Endothelial cell of umbilical vein (primary cell): Measurements from ENCODE around the gene LENEP. TPM values are rescaled to one million over a fixed set of nuclear protein-coding genes. Genes with fewer than 3 reads are reported as not detected.
"Not testable (repeated sequence)": the region's sequence is repeated elsewhere in the genome, so short reads cannot be mapped to it uniquely, and the experiment has no call there.

Experiments
- BruUV-seq: library from RNA; stranded (reverse); fragments of 400-500 nt; replicated peaks from 2 replicates; lab custom pipeline; 2021; lab: Mats Ljungman, UMichigan
- CTCF ChIA-PET: fragments of 300-600, 350-600 bp; sonication (Branson Sonifier 250); formaldehyde crosslinking; loops from one replicate; lab custom pipeline; 2021; ENCODE audit warnings: antibody characterized with exemption, inconsistent platforms; lab: Charles Lee
- POLR2A ChIA-PET: fragments of 300-600, 350-600 bp; sonication (Branson Sonifier 250); formaldehyde crosslinking; loops from one replicate; lab custom pipeline; 2021; ENCODE audit warnings: antibody characterized with exemption, inconsistent platforms; lab: Charles Lee
- DNase-seq: peaks from one replicate; pipeline ENCODE4 v3.0.0-alpha.2; 2011; ENCODE audit warnings: low read depth, low spot score
- FAIRE-seq: peaks from 2 replicates; lab custom pipeline; 2011; peaks lifted over from hg19 to GRCh38; lab: Jason Lieb, UNC
- H2AFZ ChIP-seq: 2 replicates; pipeline ENCODE4 v1.6.0; 2012; ENCODE audit warnings: low read depth, low read length, control low read depth, inconsistent platforms
- H3K27ac ChIP-seq: 2 replicates; pipeline ENCODE4 v1.5.1; 2011; ENCODE audit warnings: low read depth, mild to moderate bottlenecking, control low read depth, low read length, moderate library complexity; ENCODE audit not compliant: insufficient read depth
- H3K27me3 ChIP-seq, 2 experiments: 2 replicates each; pipeline versions ENCODE4 v1.6.0 to v1.6.1; 2011; ENCODE audit warnings: low read length in 2 of 2, mixed read lengths in 1 of 2; ENCODE audit not compliant: control insufficient read depth in 2 of 2, insufficient read depth in 2 of 2
- H3K36me3 ChIP-seq, 2 experiments: 2 replicates in 1 of 2; 3 replicates in 1 of 2; pipeline ENCODE4 v1.5.1; 2011; ENCODE audit warnings: low read length in 2 of 2, mild to moderate bottlenecking in 1 of 2, moderate library complexity in 1 of 2; ENCODE audit not compliant: control insufficient read depth in 2 of 2, insufficient read depth in 2 of 2; ENCODE audit errors: extremely low read depth in 1 of 2
- H3K4me1 ChIP-seq: 3 replicates; pipeline ENCODE4 v1.5.1; 2011; ENCODE audit warnings: mild to moderate bottlenecking, low read length; ENCODE audit not compliant: control insufficient read depth, insufficient read depth; ENCODE audit errors: extremely low read depth
- H3K4me2 ChIP-seq: 2 replicates; pipeline ENCODE4 v1.6.1; 2011; ENCODE audit warnings: low read length, control low read depth, mixed read lengths; ENCODE audit not compliant: insufficient read depth
- H3K4me3 ChIP-seq, 3 experiments: fragments of 200-600 bp in 1 of 3; sonication (generic), shearing (Covaris generic) in 1 of 3; replicated peaks in 1 of 3; 2 replicates each; pipeline ENCODE4 v1.5.1; 2011 to 2016; ENCODE audit warnings: control low read depth in 3 of 3, low read length in 3 of 3, mild to moderate bottlenecking in 2 of 3, inconsistent platforms in 1 of 3, low read depth in 1 of 3, moderate library complexity in 1 of 3; ENCODE audit not compliant: insufficient read depth in 1 of 3
- H3K79me2 ChIP-seq: 2 replicates; pipeline ENCODE4 v1.6.0; 2012; ENCODE audit warnings: low read length, inconsistent platforms; ENCODE audit not compliant: control insufficient read depth, insufficient read depth
- H3K9ac ChIP-seq: replicated peaks from 2 replicates; pipeline ENCODE3; 2011; ENCODE audit warnings: low read length, control low read depth; ENCODE audit not compliant: insufficient read depth; ENCODE audit errors: extremely low read depth
- H3K9me1 ChIP-seq: replicated peaks from 3 replicates; pipeline ENCODE4 v1.6.0; 2011; ENCODE audit warnings: mild to moderate bottlenecking, low read length; ENCODE audit not compliant: control insufficient read depth, insufficient read depth; ENCODE audit errors: extremely low read depth
- H3K9me3 ChIP-seq: replicated peaks from 2 replicates; pipeline ENCODE4 v1.5.1; 2012; ENCODE audit warnings: low read length, inconsistent platforms; ENCODE audit not compliant: control insufficient read depth, insufficient read depth
- H4K20me1 ChIP-seq: replicated peaks from 2 replicates; pipeline ENCODE3; 2011; ENCODE audit warnings: mild to moderate bottlenecking, low read length; ENCODE audit not compliant: control insufficient read depth, insufficient read depth; ENCODE audit errors: extremely low read depth
- EZH2 ChIP-seq: IDR thresholded peaks from 2 replicates; pipeline ENCODE4 v1.6.1; 2012; ENCODE audit warnings: borderline replicate concordance, low read depth, mild to moderate bottlenecking, moderate library complexity, low read length, inconsistent platforms; ENCODE audit not compliant: severe bottlenecking
- JUN ChIP-seq: IDR thresholded peaks from 2 replicates; pipeline ENCODE4 v1.6.1; 2011; ENCODE audit warnings: borderline replicate concordance, low read depth; ENCODE audit not compliant: insufficient read length, insufficient read depth
- MAX ChIP-seq: IDR thresholded peaks from 2 replicates; pipeline ENCODE4 v1.6.1; 2011; ENCODE audit not compliant: insufficient read depth, insufficient read length
- POLR2A ChIP-seq: IDR thresholded peaks from 2 replicates; pipeline ENCODE4 v1.6.1; 2012; ENCODE audit warnings: low read depth, mild to moderate bottlenecking, control low read depth, low read length
- POLR2AphosphoS5 ChIP-seq: IDR thresholded peaks from 2 replicates; pipeline ENCODE4 v1.6.1; 2012; ENCODE audit warnings: low read depth, mild to moderate bottlenecking, control low read depth, low read length, moderate library complexity; ENCODE audit not compliant: insufficient read depth
- dilution Hi-C: fragments of 300-500 bp; cut with MboI; formaldehyde crosslinking; loops from one replicate; pipeline ENCODE4 v1.15.0; 2019; ENCODE audit warnings: low sequenced_read_pairs; ENCODE audit not compliant: extremely low pct_ligation_motif_present
- intact Hi-C: fragments of 100-400 bp; cut with micrococcal nuclease; formaldehyde crosslinking; loops from one replicate; pipeline ENCODE4 v1.10.0; 2022
- polyA plus RNA-seq, 4 experiments: library from polyadenylated mRNA; depleted of rRNA in 3 of 4; stranded (reverse) in 3 of 4; unstranded in 1 of 4; fragments of >200 nt; gene quantifications; 2 replicates each; pipeline versions ENCODE4 v1.2.1 to v1.2.3, GENCODE V29; 2011 to 2012; ENCODE audit warnings: missing spikeins in 1 of 4
- total RNA-seq: library from RNA; stranded (reverse); gene quantifications from 2 replicates; pipeline ENCODE4 v1.2.3, GENCODE V29; 2021

LENEP gene
- total and polyA plus RNA-seq, 2 donors (not counting 3 experiments of a cell fraction or from before 2014, with no cell fraction given): 0.64 TPM; not detected in 1

DNA sequence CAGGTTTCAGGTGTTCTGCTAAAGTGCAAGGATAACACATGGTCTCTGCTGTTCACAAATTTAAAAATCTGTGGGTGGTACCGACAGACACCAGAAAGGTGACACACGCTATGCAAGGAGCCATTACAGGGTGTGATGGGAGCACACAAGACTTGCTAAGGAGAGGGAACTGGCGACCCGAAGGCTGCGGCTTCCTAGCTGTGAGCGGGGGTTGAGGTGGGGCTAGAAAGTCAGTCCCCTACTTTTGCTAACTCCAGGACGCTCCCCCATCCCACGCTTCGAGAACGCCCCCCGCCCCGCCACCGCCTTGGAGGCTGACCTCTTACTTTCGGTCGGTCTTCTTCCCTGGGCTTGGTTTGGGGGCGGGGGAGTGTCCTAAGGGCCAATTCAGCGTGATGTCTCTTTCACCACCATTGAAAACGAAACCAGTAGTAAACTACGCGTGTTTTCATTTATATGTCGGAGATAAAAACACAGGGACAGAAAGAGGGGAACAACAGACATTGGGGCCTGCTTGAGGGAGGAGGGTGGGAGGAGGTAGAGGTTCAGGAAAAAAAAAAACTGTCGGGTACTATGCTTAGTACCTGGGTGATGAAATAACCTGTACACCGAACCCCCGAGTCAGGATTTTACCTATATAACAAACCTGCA lies 17.9 kb upstream of the LENEP start:
- Histone ChIP-seq H3K79me2 (peaks cover 41% of the 10 kb centered on the region), H3K9me3 (no peaks in the 10 kb centered on the region), H3K27me3 (no peaks in the 10 kb centered on the region), H3K9ac (peak overlapping the region; percentile 90), H3K9me1 (no peaks in the 10 kb centered on the region), H3K4me2 (peak overlapping the region; percentile 94), H4K20me1 (no peaks in the 10 kb centered on the region), H3K27ac (peak overlapping the region; percentile 99), H2AFZ (peak overlapping the region; percentile 10), H3K36me3 (no peaks in the 10 kb centered on the region), H3K4me1 (peaks cover 32% of the 10 kb centered on the region), H3K4me3 (peak overlapping the region; percentile 58 to 88 (median 87))
- FAIRE-seq: no peak
- ChIA-PET POLR2A (interaction anchor here (0.7 kb wide), 1 partner anchor 39 kb away, joined by 3 read pairs; the partner anchor contains the start of gene PMVK), CTCF (interaction anchor here (1.0 to 8.5 kb wide), 8 partner anchors 14 to 416 kb away, joined by 3 to 81 read pairs (median 3); partner anchors contain the start of gene PYGO2)
- dilution Hi-C loops: no loop called here
- no TSS peak for BruUV-seq
- no peak for TF ChIP-seq POLR2AphosphoS5
- TF ChIP-seq EZH2: no peak
- TF ChIP-seq JUN: no peak
- peak; percentile 1 for TF ChIP-seq POLR2A
- no peak for TF ChIP-seq MAX
- intact Hi-C loops: loop anchor here (1.0 to 10.0 kb wide), 3 partner anchors 15 to 491 kb away; partner anchors contain the start of gene PYGO2
- peak; percentile 67 for DNase-seq

DNA sequence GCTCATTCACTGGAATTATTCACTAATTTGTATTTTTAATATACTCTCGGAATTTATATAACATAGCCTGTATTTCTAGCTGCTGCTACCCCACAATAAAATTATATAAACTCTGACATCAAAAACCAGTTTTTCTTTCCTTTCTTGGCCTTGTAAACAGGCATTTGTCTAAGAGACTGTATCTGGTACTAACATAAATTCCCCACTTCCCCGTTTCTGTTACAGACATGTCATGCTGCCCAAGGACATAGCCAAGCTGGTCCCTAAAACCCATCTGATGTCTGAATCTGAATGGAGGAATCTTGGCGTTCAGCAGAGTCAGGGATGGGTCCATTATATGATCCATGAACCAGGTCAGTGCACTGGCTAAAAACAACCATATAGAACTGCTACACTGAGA lies 15.6 kb upstream of the LENEP start:
- BruUV-seq, H3K27ac ChIP-seq: not testable (repeated sequence)

More for the DNA sequence above, 15.6 kb upstream of the LENEP start:
- CTCF ChIA-PET: interaction anchor here (1.0 to 1.8 kb wide), 3 partner anchors 10 to 40 kb away, joined by 4 to 6 read pairs (median 4); partner anchors contain the start of gene PYGO2
- H3K9me3 ChIP-seq, FAIRE-seq, dilution Hi-C loops, H3K36me3 ChIP-seq, H3K4me2 ChIP-seq, H3K9me1 ChIP-seq, H3K27me3 ChIP-seq, H4K20me1 ChIP-seq, POLR2A ChIA-PET, H2AFZ ChIP-seq, H3K4me3 ChIP-seq, H3K9ac ChIP-seq, DNase-seq: not testable (repeated sequence)
- Histone ChIP-seq H3K79me2 (peaks cover 41% of the 10 kb centered on the region), H3K4me1 (peaks cover 17% of the 10 kb centered on the region)
- intact Hi-C loops: loop anchor here (10.0 kb wide), 1 partner anchor 493 kb away; no protein-coding TSS in a partner anchor
